Measurements from ENCODE around the gene POGLUT3. TPM values are rescaled to one million over a fixed set of nuclear protein-coding genes. Genes with fewer than 3 reads are reported as not detected.
A peak's percentile ranks its signal among the peaks of the same experiment; 100 is the strongest.

POGLUT3 gene
- total RNA-seq, 1 donor from 2014 or later: 30.9 TPM

DNA sequence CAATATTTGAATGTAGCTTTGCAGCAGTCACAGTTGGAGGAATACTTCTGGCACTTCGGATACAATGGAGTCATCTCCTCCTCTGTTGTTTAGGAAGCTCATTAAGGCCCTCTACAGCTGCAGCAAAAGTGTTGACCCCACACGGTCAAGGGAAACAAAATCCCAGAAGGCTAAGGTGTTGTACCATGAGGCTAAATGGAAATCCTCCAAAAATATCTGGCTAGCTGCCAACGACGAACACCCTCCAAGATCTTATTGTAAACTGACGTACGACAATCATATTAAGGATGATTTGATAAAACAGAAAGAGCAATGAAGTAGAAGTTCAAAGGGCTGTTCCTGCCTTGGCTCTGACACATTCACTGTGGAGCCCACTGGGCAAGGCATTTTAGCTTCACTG, 4.0 kb downstream of the POGLUT3 start:
- TF ChIP-seq, protein P1, sequence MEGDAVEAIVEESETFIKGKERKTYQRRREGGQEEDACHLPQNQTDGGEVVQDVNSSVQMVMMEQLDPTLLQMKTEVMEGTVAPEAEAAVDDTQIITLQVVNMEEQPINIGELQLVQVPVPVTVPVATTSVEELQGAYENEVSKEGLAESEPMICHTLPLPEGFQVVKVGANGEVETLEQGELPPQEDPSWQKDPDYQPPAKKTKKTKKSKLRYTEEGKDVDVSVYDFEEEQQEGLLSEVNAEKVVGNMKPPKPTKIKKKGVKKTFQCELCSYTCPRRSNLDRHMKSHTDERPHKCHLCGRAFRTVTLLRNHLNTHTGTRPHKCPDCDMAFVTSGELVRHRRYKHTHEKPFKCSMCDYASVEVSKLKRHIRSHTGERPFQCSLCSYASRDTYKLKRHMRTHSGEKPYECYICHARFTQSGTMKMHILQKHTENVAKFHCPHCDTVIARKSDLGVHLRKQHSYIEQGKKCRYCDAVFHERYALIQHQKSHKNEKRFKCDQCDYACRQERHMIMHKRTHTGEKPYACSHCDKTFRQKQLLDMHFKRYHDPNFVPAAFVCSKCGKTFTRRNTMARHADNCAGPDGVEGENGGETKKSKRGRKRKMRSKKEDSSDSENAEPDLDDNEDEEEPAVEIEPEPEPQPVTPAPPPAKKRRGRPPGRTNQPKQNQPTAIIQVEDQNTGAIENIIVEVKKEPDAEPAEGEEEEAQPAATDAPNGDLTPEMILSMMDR (conservative IDR thresholded peaks at IDR 0.05): no peak

DNA sequence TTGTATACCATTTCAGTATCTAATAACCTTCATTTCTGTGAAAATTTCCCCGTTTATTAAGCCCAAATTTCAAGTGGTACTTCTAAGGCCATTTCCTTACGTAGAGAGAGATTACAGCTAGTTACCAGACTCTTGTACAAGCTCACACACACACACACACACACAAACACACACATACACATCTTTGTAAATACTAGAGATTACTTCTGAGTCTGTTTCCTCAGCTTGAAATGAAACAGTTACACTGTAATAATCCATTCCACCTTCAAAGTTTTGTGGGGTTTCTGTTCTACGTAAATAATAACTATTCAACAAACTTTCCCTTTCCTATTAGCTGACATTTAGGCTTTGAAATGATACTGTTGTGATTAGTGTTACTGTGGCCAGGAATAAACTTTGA, 6.2 kb downstream of the POGLUT3 start:
- peaks cover 4% of the 10 kb centered on the region for H3K36me3 Mint-ChIP-seq (ENCODE audit: low read depth)
- H3K27ac Mint-ChIP-seq (ENCODE audit: unreplicated experiment): no peak overlapping the region
- no peak overlapping the region for H3K4me3 Mint-ChIP-seq
- no peaks in the 10 kb centered on the region for H3K27me3 Mint-ChIP-seq (ENCODE audit: low read depth)
- peaks cover 25% of the 10 kb centered on the region for H3K4me1 Mint-ChIP-seq
- TF ChIP-seq, protein P1 (conservative IDR thresholded peaks at IDR 0.05): no peak
- no peak for DNase-seq (ENCODE audit: low read depth, low spot score)
- H3K9me3 Mint-ChIP-seq: no peaks in the 10 kb centered on the region

More for the DNA sequence above, 4.0 kb downstream of the POGLUT3 start:
- peaks cover 3% of the 10 kb centered on the region for H3K36me3 Mint-ChIP-seq (ENCODE audit: low read depth)
- DNase-seq (ENCODE audit: low read depth, low spot score): no peak
- H3K4me3 Mint-ChIP-seq: peak overlapping the region; percentile 50
- peaks cover 35% of the 10 kb centered on the region for H3K4me1 Mint-ChIP-seq
- H3K27me3 Mint-ChIP-seq (ENCODE audit: low read depth): no peaks in the 10 kb centered on the region
- no peaks in the 10 kb centered on the region for H3K9me3 Mint-ChIP-seq
- H3K27ac Mint-ChIP-seq (ENCODE audit: unreplicated experiment): no peak overlapping the region

DNA sequence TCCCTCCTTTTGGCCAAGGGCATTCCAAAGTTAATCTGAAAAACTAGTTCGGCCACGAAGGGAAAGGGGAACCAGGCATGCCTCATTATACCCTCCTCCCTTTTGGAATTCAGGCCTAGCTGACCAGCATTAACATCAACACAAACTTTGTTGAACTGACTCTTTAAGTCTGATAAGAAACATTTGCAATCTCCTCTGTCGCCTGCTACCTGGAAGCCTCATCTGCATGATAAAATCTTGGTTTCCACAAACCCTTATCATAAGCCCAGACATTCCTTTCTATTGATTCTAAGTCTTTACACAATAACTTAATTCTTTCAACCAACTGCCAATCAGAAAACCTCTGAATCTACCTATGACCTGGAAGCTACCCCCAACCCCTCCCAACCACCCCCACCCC, 11.4 kb downstream of the POGLUT3 start:
- H3K27me3 Mint-ChIP-seq (ENCODE audit: low read depth): no peaks in the 10 kb centered on the region
- H3K4me3 Mint-ChIP-seq: no peak overlapping the region
- H3K4me1 Mint-ChIP-seq: no peaks in the 10 kb centered on the region
- TF ChIP-seq, protein P1 (conservative IDR thresholded peaks at IDR 0.05): no peak
- DNase-seq (ENCODE audit: low read depth, low spot score): no peak
- peaks cover 15% of the 10 kb centered on the region for H3K36me3 Mint-ChIP-seq (ENCODE audit: low read depth)
- no peaks in the 10 kb centered on the region for H3K9me3 Mint-ChIP-seq
- no peak overlapping the region for H3K27ac Mint-ChIP-seq (ENCODE audit: unreplicated experiment)

DNA sequence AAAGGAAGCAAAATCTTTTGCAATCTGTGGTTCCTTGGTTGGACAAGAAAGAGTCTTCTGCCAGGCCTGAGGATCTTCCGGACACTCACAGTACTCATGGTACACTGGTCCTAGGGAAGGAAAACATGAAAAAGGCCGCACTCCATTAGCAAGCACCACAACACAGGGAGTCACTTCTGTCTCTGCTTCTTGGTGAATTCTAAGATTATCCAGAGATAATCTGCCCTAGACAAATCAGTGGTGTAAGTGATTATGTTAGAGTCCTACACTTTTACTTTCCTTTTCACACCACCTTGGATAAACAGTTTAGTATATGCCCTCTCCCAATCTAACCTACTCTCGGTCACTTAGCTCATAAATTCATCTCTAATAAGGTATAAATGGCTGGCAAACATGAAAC, 11.9 kb downstream of the POGLUT3 start:
- H3K27me3 Mint-ChIP-seq (ENCODE audit: low read depth): no peaks in the 10 kb centered on the region
- TF ChIP-seq, protein P1 (conservative IDR thresholded peaks at IDR 0.05): no peak
- H3K4me3 Mint-ChIP-seq: no peak overlapping the region
- no peak overlapping the region for H3K27ac Mint-ChIP-seq (ENCODE audit: unreplicated experiment)
- DNase-seq (ENCODE audit: low read depth, low spot score): no peak
- H3K4me1 Mint-ChIP-seq: no peaks in the 10 kb centered on the region
- no peaks in the 10 kb centered on the region for H3K9me3 Mint-ChIP-seq
- peaks cover 15% of the 10 kb centered on the region for H3K36me3 Mint-ChIP-seq (ENCODE audit: low read depth)

DNA sequence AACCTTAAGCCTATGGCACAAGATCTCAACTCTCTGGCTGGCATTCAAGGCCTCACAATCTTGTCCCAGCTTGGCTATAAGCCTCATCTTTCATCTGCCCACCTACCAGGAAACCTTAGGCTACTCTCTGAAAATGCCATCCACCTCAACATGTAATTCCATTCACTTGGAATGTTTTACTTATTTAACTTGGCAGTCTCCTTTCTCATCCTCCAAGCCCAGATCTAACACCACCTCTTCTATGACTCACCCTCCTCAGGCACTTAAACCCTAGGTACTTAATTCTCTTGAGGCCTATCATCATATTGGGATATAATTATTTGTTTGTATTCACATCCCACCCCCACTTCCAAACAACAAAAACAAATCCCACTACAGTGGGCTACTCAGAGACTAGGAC, 15.0 kb downstream of the POGLUT3 start:
- no peaks in the 10 kb centered on the region for H3K4me1 Mint-ChIP-seq
- H3K36me3 Mint-ChIP-seq (ENCODE audit: low read depth): peaks cover 14% of the 10 kb centered on the region
- H3K27ac Mint-ChIP-seq (ENCODE audit: unreplicated experiment): no peak overlapping the region
- no peaks in the 10 kb centered on the region for H3K9me3 Mint-ChIP-seq
- DNase-seq (ENCODE audit: low read depth, low spot score): no peak
- TF ChIP-seq, protein P1 (conservative IDR thresholded peaks at IDR 0.05): no peak
- H3K4me3 Mint-ChIP-seq: no peak overlapping the region
- H3K27me3 Mint-ChIP-seq (ENCODE audit: low read depth): no peaks in the 10 kb centered on the region
